ENCODE data around the gene PBX2. TPM values are rescaled to one million over a fixed set of nuclear protein-coding genes. Genes with fewer than 3 reads are reported as not detected.

Gene PBX2
- total and polyA plus RNA-seq, 10 of the 15 experiments (the other 5 are each of a cell fraction or from before 2014, with no cell fraction given) = 0.84 to 66.5 (median 20.6) TPM

GRCh38 chr6:32153564-32154513 lies 36.2 kb downstream of the PBX2 start, which contains the start of gene PPT2 (continued):
- no peak for TF ChIP-seq ZNF24 (IDR thresholded peaks at IDR 0.05)
- TF ChIP-seq PKNOX1 (IDR thresholded peaks at IDR 0.05) = no peak; the same call in 1 of the 2 replicates
- peak; percentile 78 for TF ChIP-seq SIN3A (IDR thresholded peaks at IDR 0.05; ENCODE audit: low read depth, low read length)
- TF ChIP-seq MLLT1 (IDR thresholded peaks at IDR 0.05) = no peak
- no peak for TF ChIP-seq POU2F2 (IDR thresholded peaks at IDR 0.05; ENCODE audit: borderline replicate concordance, low read depth, low read length)
- no peak for TF ChIP-seq BCL11A (IDR thresholded peaks at IDR 0.05; ENCODE audit: low read depth, low read length)
- no peak for TF ChIP-seq ZBTB11 (CRISPR knock-in tag; IDR thresholded peaks at IDR 0.05)
- peak; percentile 93 for TF ChIP-seq KLF5 (IDR thresholded peaks at IDR 0.05; ENCODE audit: partially characterized antibody)
- TF ChIP-seq E2F4 (IDR thresholded peaks at IDR 0.05; ENCODE audit: low read depth, low read length) = no peak
- no peak for TF ChIP-seq RBBP5 (conservative IDR thresholded peaks at IDR 0.05)
- no peak for TF ChIP-seq ZNF384 (IDR thresholded peaks at IDR 0.05; ENCODE audit: borderline replicate concordance, low read depth, low read length)
- peak; percentile 96 for TF ChIP-seq ATF7 (IDR thresholded peaks at IDR 0.05; ENCODE audit: low read depth)
- peak; percentile 94 for TF ChIP-seq FOXK2 (IDR thresholded peaks at IDR 0.05)
- no peak for TF ChIP-seq MXI1 (IDR thresholded peaks at IDR 0.05; ENCODE audit: low read depth, low read length)
- peak; percentile 76 for TF ChIP-seq MEF2B (IDR thresholded peaks at IDR 0.05; ENCODE audit: partially characterized antibody, poor library complexity, severe bottlenecking)
- no peak for TF ChIP-seq NFYB (IDR thresholded peaks at IDR 0.05; ENCODE audit: insufficient read depth, low read depth, low read length)
- peak; percentile 59; the same call in 1 of the 2 replicates for TF ChIP-seq HCFC1 (IDR thresholded peaks at IDR 0.05; ENCODE audit: low read length)
- TF ChIP-seq SPI1 (IDR thresholded peaks at IDR 0.05; ENCODE audit: borderline replicate concordance, insufficient read depth, low read depth, low read length) = no peak
- TF ChIP-seq ZBTB33 (IDR thresholded peaks at IDR 0.05) = no peak
- TF ChIP-seq NR2F1 (conservative IDR thresholded peaks at IDR 0.05) = no peak
